HCT116 (cell line): ENCODE measurements around the gene CACNA1S. TPM values are rescaled to one million over a fixed set of nuclear protein-coding genes. Genes with fewer than 3 reads are reported as not detected.

Experiments
- ATAC-seq: fragments of 200-7000 bp; cut with Tn5 transposase; 2 replicates; pipeline ENCODE4 v1.9.1; 2020; ENCODE audit warnings: mild to moderate bottlenecking, moderate library complexity
- BruUV-seq: library from RNA; stranded (reverse); fragments of 400-500 nt; replicated peaks from 2 replicates; lab custom pipeline; 2021; lab: Mats Ljungman, UMichigan
- CTCF ChIA-PET: fragments of 300-600 bp; sonication (Branson Sonifier 250); formaldehyde crosslinking; loops from one replicate; lab custom pipeline; 2021; ENCODE audit warnings: antibody characterized with exemption; lab: Charles Lee
- POLR2A ChIA-PET: fragments of 300-600, 350-600 bp; sonication (Branson Sonifier 250); formaldehyde crosslinking; loops from one replicate; lab custom pipeline; 2021; ENCODE audit warnings: antibody characterized with exemption; lab: Charles Lee
- RAD21 ChIA-PET, 2 experiments: fragments of 300-600 bp; sonication (Branson Sonifier 250); formaldehyde crosslinking; loops; one replicate each; lab custom pipeline; 2023; ENCODE audit warnings: low total read pairs in 2 of 2; ENCODE audit not compliant: uncharacterized antibody in 2 of 2, unreplicated experiment in 2 of 2, low non-redundant PET in 1 of 2; lab: Charles Lee
- DNase-seq: peaks from one replicate; pipeline ENCODE4 v3.0.0-alpha.2; 2010; ENCODE audit warnings: low read depth, low spot score
- H2AFZ ChIP-seq: fragments of 200-600 bp; shearing (Covaris generic), sonication (generic); 2 replicates; pipeline ENCODE4 v1.6.1; 2017; ENCODE audit warnings: low read depth, mixed run types, mixed read lengths, antibody characterized with exemption, low read length; ENCODE audit not compliant: poor library complexity, severe bottlenecking
- H3K27ac ChIP-seq: 2 replicates; pipeline ENCODE4 v1.5.1; 2012; ENCODE audit warnings: low read depth, low read length
- H3K27me3 ChIP-seq: fragments of 200-600 bp; sonication (generic); 2 replicates; pipeline ENCODE4 v1.6.1; 2016; ENCODE audit warnings: mixed run types, low read length, mixed read lengths; ENCODE audit not compliant: insufficient read depth
- H3K36me3 ChIP-seq, 2 experiments: fragments of 200-500 bp in 1 of 2; fragments of 200-600 bp in 1 of 2; sonication (Bioruptor generic) in 1 of 2; sonication (generic) in 1 of 2; 2 replicates each; pipeline versions ENCODE4 v1.5.1 to v1.6.1; 2014 to 2016; ENCODE audit warnings: low read length in 2 of 2, inconsistent platforms in 1 of 2, mixed read lengths in 1 of 2, mixed run types in 1 of 2; ENCODE audit not compliant: insufficient read depth in 2 of 2, control insufficient read depth in 1 of 2
- H3K4me1 ChIP-seq, 2 experiments: fragments of 200-600 bp in 1 of 2; sonication (generic) in 1 of 2; 2 replicates each; pipeline versions ENCODE4 v1.5.1 to v1.6.1; 2012 to 2017; ENCODE audit warnings: low read length in 2 of 2, inconsistent platforms in 1 of 2, mild to moderate bottlenecking in 1 of 2, mixed read lengths in 1 of 2, mixed run types in 1 of 2, moderate library complexity in 1 of 2; ENCODE audit not compliant: insufficient read depth in 2 of 2, control insufficient read depth in 1 of 2
- H3K4me2 ChIP-seq: fragments of 200-600 bp; sonication (generic); 2 replicates; pipeline ENCODE4 v1.6.1; 2017; ENCODE audit warnings: mixed run types, low read length, mixed read lengths
- H3K4me3 ChIP-seq, 2 experiments: fragments of 200-600 bp in 1 of 2; sonication (generic) in 1 of 2; replicated peaks in 1 of 2; 2 replicates each; pipeline ENCODE4 v1.5.1; 2011 to 2016; ENCODE audit warnings: low read length in 2 of 2, control low read depth in 1 of 2, low read depth in 1 of 2, mild to moderate bottlenecking in 1 of 2, mixed read lengths in 1 of 2, mixed run types in 1 of 2
- H3K79me2 ChIP-seq: fragments of 200-600 bp; sonication (generic); 2 replicates; pipeline ENCODE4 v1.6.1; 2017; ENCODE audit warnings: mild to moderate bottlenecking, mixed run types, low read length, moderate library complexity, mixed read lengths; ENCODE audit not compliant: insufficient read depth
- H3K9ac ChIP-seq: fragments of 200-600 bp; sonication (generic); 2 replicates; pipeline ENCODE4 v1.6.1; 2016; ENCODE audit warnings: low read length, mixed read lengths
- H3K9me2 ChIP-seq: fragments of 200-600 bp; sonication (generic), shearing (Covaris generic); 2 replicates; pipeline ENCODE4 v1.6.1; 2017; ENCODE audit warnings: mixed run types, mild to moderate bottlenecking, moderate library complexity; ENCODE audit not compliant: insufficient read depth
- H3K9me3 ChIP-seq, 2 experiments: fragments of 200-500 bp in 1 of 2; fragments of 200-600 bp in 1 of 2; sonication (Bioruptor generic) in 1 of 2; sonication (generic) in 1 of 2; 2 replicates each; pipeline ENCODE4 v1.6.1; 2014 to 2017; ENCODE audit warnings: low read length in 2 of 2, mixed read lengths in 2 of 2, inconsistent platforms in 1 of 2, low read depth in 1 of 2, mild to moderate bottlenecking in 1 of 2, mixed run types in 1 of 2, moderate library complexity in 1 of 2; ENCODE audit not compliant: control insufficient read depth in 1 of 2, insufficient read depth in 1 of 2
- H4K20me1 ChIP-seq: fragments of 200-600 bp; sonication (generic), shearing (Covaris generic); 2 replicates; pipeline ENCODE4 v1.6.1; 2017; ENCODE audit warnings: mixed run types, mild to moderate bottlenecking, moderate library complexity; ENCODE audit not compliant: insufficient read depth
- CEBPB ChIP-seq: IDR thresholded peaks from 2 replicates; pipeline ENCODE4 v1.6.1; 2012; ENCODE audit warnings: low read depth
- CTCF ChIP-seq, 3 experiments: fragments of 200-600 bp in 1 of 3; sonication (generic) in 1 of 3; IDR thresholded peaks in 2 of 3; conservative IDR thresholded peaks in 1 of 3; 2 replicates each; pipeline ENCODE4 v1.5.1; 2012 to 2017; ENCODE audit warnings: low read depth in 2 of 3, low read length in 2 of 3, antibody characterized with exemption in 1 of 3, borderline replicate concordance in 1 of 3, control low read depth in 1 of 3, mild to moderate bottlenecking in 1 of 3, mixed read lengths in 1 of 3, mixed run types in 1 of 3, moderate library complexity in 1 of 3; ENCODE audit not compliant: insufficient read depth in 1 of 3
- ELF1 ChIP-seq: IDR thresholded peaks from 2 replicates; pipeline ENCODE4 v1.6.1; 2012; ENCODE audit warnings: low read depth, borderline replicate concordance
- EZH2 ChIP-seq: fragments of 200-600 bp; sonication (generic); IDR thresholded peaks from 2 replicates; pipeline ENCODE4 v1.6.1; 2017; ENCODE audit warnings: antibody characterized with exemption, mixed run types
- FOSL1 ChIP-seq: IDR thresholded peaks from 2 replicates; pipeline ENCODE4 v1.6.1; 2012; ENCODE audit warnings: low read depth
- MAX ChIP-seq: IDR thresholded peaks from 2 replicates; pipeline ENCODE4 v1.6.1; 2012
- POLR2A ChIP-seq: IDR thresholded peaks from 2 replicates; pipeline ENCODE4 v1.7.0; 2011; ENCODE audit warnings: borderline replicate concordance; ENCODE audit not compliant: insufficient read depth, insufficient read length; ENCODE audit errors: extremely low read depth
- POLR2AphosphoS5 ChIP-seq: IDR thresholded peaks from 2 replicates; pipeline ENCODE4 v1.6.1; 2011; ENCODE audit warnings: mild to moderate bottlenecking, low read depth, low read length, moderate library complexity
- SIN3A ChIP-seq: IDR thresholded peaks from 2 replicates; pipeline ENCODE4 v1.6.1; 2012; ENCODE audit warnings: low read depth
- SRF ChIP-seq: IDR thresholded peaks from 2 replicates; pipeline ENCODE4 v1.6.1; 2012; ENCODE audit warnings: low read depth
- TCF7L2 ChIP-seq: IDR thresholded peaks from 2 replicates; pipeline ENCODE4 v1.7.0; 2011; ENCODE audit warnings: borderline replicate concordance, inconsistent platforms; ENCODE audit not compliant: insufficient read depth, insufficient read length; ENCODE audit errors: extremely low read depth
- YY1 ChIP-seq: IDR thresholded peaks from 2 replicates; pipeline ENCODE4 v1.6.1; 2011; ENCODE audit warnings: low read length, low read depth, moderate library complexity, mild to moderate bottlenecking; ENCODE audit not compliant: insufficient replicate concordance; ENCODE audit errors: extremely low read depth
- ZFX ChIP-seq: fragments of 450-650 bp; IDR thresholded peaks from 2 replicates; pipeline ENCODE4 v1.6.1; 2017
- ZNF274 ChIP-seq: fragments of 200-500 bp; sonication (Bioruptor generic); IDR thresholded peaks from 2 replicates; pipeline ENCODE4 v1.6.1; 2014; ENCODE audit warnings: mild to moderate bottlenecking, low read depth, low read length, inconsistent platforms
- intact Hi-C: fragments of 100-400 bp; cut with micrococcal nuclease; formaldehyde crosslinking; loops from 2 replicates; pipeline ENCODE4 v1.10.0; 2022
- total RNA-seq: library from RNA; stranded (reverse); gene quantifications from one replicate; pipeline ENCODE4 v1.2.1, GENCODE V29; 2021; ENCODE audit not compliant: unreplicated experiment
- TF ChIP-seq, protein P1 (sequence below): IDR thresholded peaks from 2 replicates; pipeline ENCODE4 v1.6.1; 2012

Gene CACNA1S
- total RNA-seq, 1 experiment from 2014 or later: not detected

GRCh38 chr1:201094832-201095231 is 17.4 kb downstream of the CACNA1S start:
- Histone ChIP-seq H3K79me2 (no peaks in the 10 kb centered on the region), H3K4me3 (no peak overlapping the region), H2AFZ (no peak overlapping the region), H3K9me3 (no peaks in the 10 kb centered on the region), H3K4me1 (no peaks in the 10 kb centered on the region), H3K4me2 (no peak overlapping the region), H4K20me1 (no peaks in the 10 kb centered on the region), H3K36me3 (no peaks in the 10 kb centered on the region)
- intact Hi-C loops: no loop called here
- no TSS peak for BruUV-seq
- ATAC-seq: no peak
- TF ChIP-seq ELF1 (no peak), EZH2 (no peak), ZFX (no peak), CTCF (IDR thresholded peaks at IDR 0.05 in 2 of 3, conservative IDR thresholded peaks at IDR 0.05 in 1 of 3; ENCODE audit: borderline replicate concordance in 1 of 3, insufficient read depth in 1 of 3, low read depth in 2 of 3, low read length in 2 of 3) (no peak), POLR2A (no peak), SRF (no peak), FOSL1 (no peak), CEBPB (no peak), ZNF274 (no peak), POLR2AphosphoS5 (no peak), TCF7L2 (no peak), YY1 (no peak), SIN3A (no peak), MAX (no peak)
- TF ChIP-seq, protein P1, sequence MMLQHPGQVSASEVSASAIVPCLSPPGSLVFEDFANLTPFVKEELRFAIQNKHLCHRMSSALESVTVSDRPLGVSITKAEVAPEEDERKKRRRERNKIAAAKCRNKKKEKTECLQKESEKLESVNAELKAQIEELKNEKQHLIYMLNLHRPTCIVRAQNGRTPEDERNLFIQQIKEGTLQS: no peak
- TF ChIP-seq, all 23 proteins: peak for 0
- Histone ChIP-seq H3K9ac (no peak overlapping the region), H3K27ac (no peak overlapping the region), H3K9me2 (no peaks in the 10 kb centered on the region), H3K27me3 (no peaks in the 10 kb centered on the region)
- CTCF ChIA-PET: no interaction called here
- DNase-seq: no peak
- RAD21 ChIA-PET: no interaction called here
- POLR2A ChIA-PET: no interaction called here
